Small intestine (tissue), 7 donors: ENCODE data around the gene MDGA2. TPM values are rescaled to one million over a fixed set of nuclear protein-coding genes. Genes with fewer than 3 reads are reported as not detected.

Experiments used
- DNase-seq, 2 donors: peaks; one replicate each; pipeline versions ENCODE4 v3.0.0 to v3.0.0-alpha.2; 2013
- FAIRE-seq: peaks from 2 replicates; lab custom pipeline; 2012; peaks lifted over from hg19 to GRCh38; lab: Jason Lieb, UNC
- H3K27ac ChIP-seq, 3 donors: one replicate each; pipeline ENCODE4 v1.5.1; 2013; ENCODE audit warnings: low read length in 2 of 3, mild to moderate bottlenecking in 2 of 3, control low read depth in 1 of 3, inconsistent platforms in 1 of 3, low read depth in 1 of 3, moderate library complexity in 1 of 3
- H3K27me3 ChIP-seq, 3 donors: one replicate each; pipeline ENCODE4 v1.6.1; 2013; ENCODE audit warnings: low read length in 3 of 3, inconsistent platforms in 1 of 3; ENCODE audit not compliant: control insufficient read depth in 3 of 3, insufficient read depth in 3 of 3
- H3K36me3 ChIP-seq, 3 donors: one replicate each; pipeline ENCODE4 v1.6.1; 2013; ENCODE audit warnings: low read length in 3 of 3, inconsistent platforms in 1 of 3, low read depth in 1 of 3, mild to moderate bottlenecking in 1 of 3, moderate library complexity in 1 of 3; ENCODE audit not compliant: control insufficient read depth in 3 of 3, insufficient read depth in 2 of 3
- H3K4me1 ChIP-seq, 3 donors: one replicate each; pipeline ENCODE4 v1.6.1; 2013; ENCODE audit warnings: low read length in 2 of 3, inconsistent platforms in 1 of 3, low read depth in 1 of 3, mild to moderate bottlenecking in 1 of 3, moderate library complexity in 1 of 3; ENCODE audit not compliant: control insufficient read depth in 3 of 3, insufficient read depth in 2 of 3
- H3K4me3 ChIP-seq, 3 donors: one replicate each; pipeline ENCODE4 v1.5.1; 2013; ENCODE audit warnings: low read length in 3 of 3, control low read depth in 1 of 3, inconsistent platforms in 1 of 3, low read depth in 1 of 3, mild to moderate bottlenecking in 1 of 3, moderate library complexity in 1 of 3
- H3K9me3 ChIP-seq, 2 donors: one replicate each; pipeline ENCODE4 v1.6.1; 2013; ENCODE audit warnings: low read depth in 1 of 2, low read length in 1 of 2; ENCODE audit not compliant: control insufficient read depth in 2 of 2, insufficient read depth in 1 of 2
- WGBS, 3 donors: extraction: QIAGEN DNeasy Blood & Tissue Kit; methylation state at CpG; one replicate each; pipeline ENCODE4 v1.1.7; 2013; 5-methylcytosine and 5-hydroxymethylcytosine counted together
- polyA plus RNA-seq, 4 donors: library from polyadenylated mRNA; stranded (reverse) in 3 of 4; unstranded in 1 of 4; fragments of 200-250 nt in 3 of 4; fragments of 120-200 nt in 1 of 4; gene quantifications; one replicate each; pipeline versions ENCODE4 v1.2.1 to v1.2.3, GENCODE V29; 2013
- donor health status: healthy with polysubstance abuse.
- donor health status: control.
- donor health status: control.
- donor health status: Bipolar disorder and iron deficiency.
- donor health status: healthy.

MDGA2 gene
- polyA plus RNA-seq, 4 donors: 0.01 to 0.06 TPM; not detected in 2

DNA sequence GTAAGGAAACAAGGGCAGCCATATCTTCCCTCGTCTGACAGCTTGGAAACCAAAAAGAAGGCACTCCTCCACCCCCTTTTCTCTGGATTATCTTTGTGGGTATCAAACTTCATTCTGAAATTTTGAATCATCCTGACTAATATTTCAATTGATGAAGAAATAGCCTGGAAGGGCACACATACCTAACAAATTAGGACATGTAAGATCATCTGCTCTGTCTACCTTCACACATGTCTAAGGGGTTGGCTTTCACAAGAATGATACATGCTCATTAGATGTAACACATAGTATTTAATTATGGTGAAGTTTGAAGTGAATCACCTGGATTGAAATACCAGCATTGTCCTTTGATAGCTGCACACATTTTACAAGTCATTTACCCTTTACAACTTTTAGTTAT is 675.7 kb downstream of the MDGA2 start:
- DNase-seq (no peak), FAIRE-seq (no peak)
- WGBS, 3 donors: 32 to 67% (median 36%) methylated on average over 1 of the region's 1 CpG
- Histone ChIP-seq H3K36me3 (no peaks in the 10 kb centered on the region), H3K9me3 (no peaks in the 10 kb centered on the region), H3K4me1 (no peaks in the 10 kb centered on the region), H3K4me3 (no peak overlapping the region), H3K27ac (no peak overlapping the region), H3K27me3 (no peaks in the 10 kb centered on the region)

DNA sequence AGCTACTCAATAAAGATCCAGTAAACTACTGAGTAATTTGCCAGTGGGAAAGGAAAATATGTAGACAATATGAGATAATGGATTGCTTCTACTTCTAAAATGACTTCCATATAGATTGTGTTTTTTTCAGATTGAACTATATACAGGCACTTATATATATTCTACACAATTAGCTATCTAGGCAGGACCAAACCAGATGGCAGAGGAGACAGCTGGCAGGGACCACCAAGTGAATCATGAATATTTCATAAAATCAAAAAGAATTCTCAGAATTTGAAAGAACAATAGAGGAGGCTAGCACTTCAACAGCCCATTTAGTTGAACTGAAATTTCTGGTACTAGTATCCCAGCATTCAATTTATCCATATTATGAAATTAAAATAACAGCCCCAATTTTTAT is 685.8 kb downstream of the MDGA2 start:
- FAIRE-seq (no peak), DNase-seq (no peak)
- Histone ChIP-seq H3K27me3 (no peaks in the 10 kb centered on the region), H3K4me3 (no peak overlapping the region), H3K4me1 (no peaks in the 10 kb centered on the region), H3K9me3 (no peaks in the 10 kb centered on the region), H3K36me3 (no peaks in the 10 kb centered on the region), H3K27ac (no peak overlapping the region)

DNA sequence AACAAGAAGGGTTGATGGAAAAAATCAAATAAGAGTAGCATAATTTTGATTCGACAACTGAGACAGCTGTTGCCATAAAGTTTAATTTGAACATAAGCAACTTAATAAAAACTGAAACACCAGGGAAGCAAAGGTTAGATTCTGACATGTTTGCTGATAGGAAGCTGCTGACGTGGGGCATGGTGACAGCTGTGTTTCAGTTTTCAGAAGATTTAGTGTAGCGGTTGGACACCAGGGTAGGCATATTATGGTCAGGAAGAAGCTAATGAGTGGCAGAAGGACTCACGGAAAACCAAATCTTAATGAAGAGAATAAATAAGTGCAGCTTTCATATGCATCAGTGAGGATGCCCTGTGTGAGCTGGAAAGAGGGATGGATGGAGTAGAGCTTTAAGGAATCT is 687.1 kb downstream of the MDGA2 start:
- no peaks in the 10 kb centered on the region for H3K4me1 ChIP-seq

DNA sequence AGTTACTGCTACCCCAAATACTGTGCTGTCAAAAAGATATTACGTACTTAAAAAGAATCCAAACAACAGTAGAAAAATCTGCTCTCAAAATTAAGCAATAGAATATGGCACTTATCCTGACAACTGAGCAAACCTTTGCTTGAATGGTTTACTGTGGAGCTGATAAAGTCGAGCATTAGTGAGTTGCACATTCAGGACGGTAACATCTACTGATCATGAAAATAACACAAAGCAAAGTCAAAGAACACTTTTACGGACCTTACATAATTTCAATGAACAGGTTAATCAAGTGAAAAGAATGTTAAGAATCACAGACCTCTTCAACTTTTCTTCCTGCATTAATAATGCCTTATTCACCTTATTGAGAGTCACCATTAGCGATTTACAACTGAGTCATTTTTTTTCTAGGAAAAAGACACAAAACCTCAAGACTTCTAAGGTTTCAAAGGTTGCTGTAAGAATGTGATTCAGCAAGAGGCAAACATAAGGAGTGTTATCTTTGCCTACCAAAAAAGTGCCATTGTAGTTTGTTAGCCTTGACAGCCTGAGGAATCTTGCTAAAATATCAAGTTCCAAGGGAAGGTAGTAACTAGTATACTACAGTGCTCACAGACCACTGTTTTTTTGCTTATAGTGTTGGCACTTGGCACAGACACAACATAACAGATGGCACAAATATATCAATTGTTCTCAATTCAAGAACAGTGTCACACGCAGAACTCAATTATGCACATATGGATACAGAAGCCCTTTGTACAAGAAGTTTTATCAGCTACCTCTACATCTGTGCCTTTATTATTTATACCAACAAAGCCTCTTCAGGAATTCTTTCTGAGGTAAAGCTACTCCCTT is 689.6 kb downstream of the MDGA2 start:
- Histone ChIP-seq H3K4me1 (no peaks in the 10 kb centered on the region), H3K4me3 (no peak overlapping the region), H3K36me3 (no peaks in the 10 kb centered on the region), H3K27ac (no peak overlapping the region), H3K27me3 (no peaks in the 10 kb centered on the region), H3K9me3 (no peaks in the 10 kb centered on the region)
- FAIRE-seq (no peak), DNase-seq (peak in 1 of 2 donors; percentile 9)
- WGBS, 3 donors: 44 to 67% (median 44%) methylated on average over 6 of the region's 6 CpGs

More for the DNA sequence above, 687.1 kb downstream of the MDGA2 start:
- no peak overlapping the region for H3K4me3 ChIP-seq
- no peak overlapping the region for H3K27ac ChIP-seq
- no peaks in the 10 kb centered on the region for H3K27me3 ChIP-seq
- WGBS, 3 donors: 70 to 79% (median 73%) methylated on average over 4 of the region's 4 CpGs
- H3K9me3 ChIP-seq: no peaks in the 10 kb centered on the region
- FAIRE-seq: no peak
- no peaks in the 10 kb centered on the region for H3K36me3 ChIP-seq
- DNase-seq: no peak

DNA sequence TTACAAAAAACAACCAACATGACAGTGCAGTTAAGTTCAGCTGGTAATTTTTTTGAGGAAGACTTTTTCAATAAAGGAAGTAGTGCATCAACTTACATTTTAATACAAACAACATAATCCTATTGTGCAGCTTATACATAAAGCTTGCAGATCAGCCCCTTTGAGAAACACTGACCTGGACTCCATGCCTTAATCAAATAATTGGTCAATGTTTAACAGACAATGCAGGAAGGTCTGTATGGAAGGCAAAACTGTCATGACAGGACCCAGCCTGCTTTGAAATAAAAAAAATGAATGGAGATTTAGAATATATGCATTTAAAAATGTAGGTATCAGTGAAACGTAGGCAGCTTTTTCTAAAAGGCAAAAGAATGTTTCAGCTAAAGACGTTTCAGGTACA is 702.1 kb downstream of the MDGA2 start:
- Histone ChIP-seq H3K9me3 (no peaks in the 10 kb centered on the region), H3K4me3 (no peak overlapping the region), H3K36me3 (no peaks in the 10 kb centered on the region), H3K4me1 (no peaks in the 10 kb centered on the region), H3K27ac (no peak overlapping the region), H3K27me3 (no peaks in the 10 kb centered on the region)
- FAIRE-seq: no peak
- 17 to 49% (median 21%) methylated on average over 2 of the region's 2 CpGs for WGBS, 3 donors
- peak in 1 of 2 donors; percentile 8 for DNase-seq

DNA sequence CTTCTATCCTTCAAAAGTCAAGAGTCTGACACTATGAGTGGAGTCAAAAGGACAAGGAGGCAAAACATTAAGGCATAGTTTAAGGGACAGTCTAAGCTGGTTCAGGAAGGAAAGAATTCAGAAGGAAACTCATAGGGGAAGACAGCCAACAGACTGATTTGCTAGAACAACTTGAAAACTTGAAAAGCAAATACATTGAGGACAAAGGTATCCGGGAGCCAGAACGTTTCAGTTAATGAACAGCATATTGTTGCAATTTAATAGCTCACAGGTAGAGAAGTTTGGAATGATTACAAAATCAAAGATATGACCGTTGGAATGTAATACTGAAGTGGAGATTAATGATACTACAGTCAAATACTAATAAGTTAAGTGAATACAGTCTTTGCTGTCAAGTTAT is 711.0 kb downstream of the MDGA2 start:
- FAIRE-seq (no peak), DNase-seq (peak; percentile 0 to 49)
- H3K4me1 ChIP-seq: no peaks in the 10 kb centered on the region
- WGBS, 3 donors: 13 to 48% (median 23%) methylated on average over 3 of the region's 3 CpGs
- no peaks in the 10 kb centered on the region for H3K36me3 ChIP-seq
- no peak overlapping the region for H3K4me3 ChIP-seq
- H3K27me3 ChIP-seq: no peaks in the 10 kb centered on the region
- H3K9me3 ChIP-seq: peaks cover 0 to 4% of the 10 kb centered on the region in 2 donors
- no peak overlapping the region for H3K27ac ChIP-seq

DNA sequence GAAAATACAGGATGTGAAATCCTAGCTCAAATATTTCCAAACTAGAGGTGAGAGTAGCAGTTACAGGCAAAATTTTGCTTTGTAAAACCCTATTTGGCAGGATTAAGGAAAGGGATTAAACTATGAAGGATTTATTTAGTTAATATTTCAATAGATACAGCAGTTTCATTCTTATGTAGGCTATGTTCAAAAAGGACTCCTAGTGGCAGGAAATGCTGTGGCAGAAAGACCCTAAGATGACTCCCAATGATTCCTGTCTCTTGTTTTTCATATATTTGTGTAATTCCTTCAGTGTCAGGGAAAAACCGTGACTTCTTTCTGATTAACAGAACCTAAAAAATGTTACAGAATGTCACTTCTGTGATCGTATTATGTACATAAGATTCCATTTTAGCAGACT is 724.3 kb downstream of the MDGA2 start:
- peaks cover 0 to 3% of the 10 kb centered on the region in 2 donors for H3K9me3 ChIP-seq
- 83 to 88% (median 88%) methylated on average over 2 of the region's 2 CpGs for WGBS, 3 donors

DNA sequence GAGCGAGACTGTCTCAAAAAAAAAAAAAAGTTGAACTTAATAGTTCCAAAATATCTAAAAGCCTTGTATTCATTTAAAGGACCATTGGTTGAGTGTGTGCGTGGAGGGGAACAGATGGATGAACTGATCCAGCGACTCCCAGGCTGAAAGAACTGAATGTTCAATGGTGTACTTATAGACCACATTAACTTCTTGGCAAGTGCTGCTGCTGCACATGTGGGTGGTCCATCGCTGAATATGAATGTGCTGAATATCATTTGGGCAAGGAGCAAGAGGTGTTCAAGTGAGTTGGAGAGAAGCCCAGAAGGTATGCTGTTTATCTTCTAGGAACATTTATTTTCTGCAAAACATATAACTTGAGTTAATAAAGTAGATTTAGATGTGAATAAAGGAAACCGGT is 734.8 kb downstream of the MDGA2 start:
- WGBS, 3 donors: 83 to 91% (median 88%) methylated on average over 5 of the region's 5 CpGs
- DNase-seq (no peak), FAIRE-seq (no peak)
- Histone ChIP-seq H3K27ac (no peak overlapping the region), H3K4me3 (no peak overlapping the region), H3K4me1 (no peaks in the 10 kb centered on the region), H3K9me3 (no peaks in the 10 kb centered on the region), H3K27me3 (no peaks in the 10 kb centered on the region), H3K36me3 (no peaks in the 10 kb centered on the region)

More for the DNA sequence above, 724.3 kb downstream of the MDGA2 start:
- Histone ChIP-seq H3K27me3 (no peaks in the 10 kb centered on the region), H3K27ac (no peak overlapping the region), H3K4me1 (no peaks in the 10 kb centered on the region), H3K4me3 (no peak overlapping the region), H3K36me3 (no peaks in the 10 kb centered on the region)
- DNase-seq: no peak
- no peak for FAIRE-seq
